Stomach smooth muscle (tissue), 2 donors: ENCODE measurements around the gene NR2F1.

ENCODE experiments used
- H3K27ac ChIP-seq: one replicate; pipeline ENCODE4 v1.7.0; 2013; ENCODE audit warnings: mild to moderate bottlenecking, low read length, inconsistent platforms
- H3K27me3 ChIP-seq, 2 donors: one replicate each; pipeline ENCODE4 v1.7.0; 2013; ENCODE audit warnings: low read length in 2 of 2; ENCODE audit not compliant: insufficient read depth in 2 of 2, control insufficient read depth in 1 of 2
- H3K36me3 ChIP-seq, 2 donors: one replicate each; pipeline ENCODE4 v1.7.0; 2013; ENCODE audit warnings: low read length in 2 of 2; ENCODE audit not compliant: control insufficient read depth in 2 of 2, insufficient read depth in 2 of 2
- H3K4me1 ChIP-seq: one replicate; pipeline ENCODE4 v1.7.0; 2013; ENCODE audit warnings: low read length; ENCODE audit not compliant: control insufficient read depth, insufficient read depth
- H3K4me3 ChIP-seq, 2 donors: one replicate each; pipeline ENCODE4 v1.7.0; 2013; ENCODE audit warnings: low read length in 2 of 2
- H3K9ac ChIP-seq, 2 donors: one replicate each; pipeline ENCODE4 v1.7.0; 2013; ENCODE audit warnings: low read length in 2 of 2, mild to moderate bottlenecking in 1 of 2
- H3K9me3 ChIP-seq, 2 donors: one replicate each; pipeline ENCODE4 v1.7.0; 2013; ENCODE audit warnings: low read length in 2 of 2; ENCODE audit not compliant: control insufficient read depth in 2 of 2
- donor health status: healthy.
- donor health status: Pancreatic carcinoma.

NR2F1 gene

GRCh38 chr5:93593476-93594131 is 10.6 kb downstream of the NR2F1 start:
- Histone ChIP-seq H3K9me3 (no peaks in the 10 kb centered on the region), H3K27ac (no peak overlapping the region), H3K4me3 (no peak overlapping the region), H3K36me3 (peaks cover 8 to 18% of the 10 kb centered on the region in 2 donors), H3K4me1 (peaks cover 13% of the 10 kb centered on the region), H3K9ac (no peak overlapping the region), H3K27me3 (peaks cover 0 to 4% of the 10 kb centered on the region in 2 donors)

GRCh38 chr5:93594591-93595419 is 11.8 kb downstream of the NR2F1 start:
- Histone ChIP-seq H3K36me3 (peaks cover 8 to 18% of the 10 kb centered on the region in 2 donors), H3K4me1 (peaks cover 9% of the 10 kb centered on the region), H3K9me3 (no peaks in the 10 kb centered on the region), H3K9ac (no peak overlapping the region), H3K27ac (peak overlapping the region; percentile 37), H3K27me3 (peaks cover 0 to 6% of the 10 kb centered on the region in 2 donors), H3K4me3 (no peak overlapping the region)

- H3K9ac ChIP-seq: no peak overlapping the region
- H3K9me3 ChIP-seq: no peaks in the 10 kb centered on the region
- H3K36me3 ChIP-seq: peaks cover 8 to 18% of the 10 kb centered on the region in 2 donors
- H3K4me3 ChIP-seq: no peak overlapping the region
- peaks cover 5% of the 10 kb centered on the region for H3K4me1 ChIP-seq
- H3K27ac ChIP-seq: peak overlapping the region; percentile 37
- H3K27me3 ChIP-seq: peaks cover 0 to 6% of the 10 kb centered on the region in 2 donors
Observed at GRCh38 chr5:93595420-93596147, 12.6 kb downstream of the NR2F1 start.

- H3K9me3 ChIP-seq: no peaks in the 10 kb centered on the region
- no peak overlapping the region for H3K4me3 ChIP-seq
- peaks cover 0 to 6% of the 10 kb centered on the region in 2 donors for H3K27me3 ChIP-seq
- H3K9ac ChIP-seq: no peak overlapping the region
- H3K4me1 ChIP-seq: peaks cover 2% of the 10 kb centered on the region
- H3K36me3 ChIP-seq: peaks cover 8 to 18% of the 10 kb centered on the region in 2 donors
- H3K27ac ChIP-seq: no peak overlapping the region
Observed at GRCh38 chr5:93596310-93596675, 13.3 kb downstream of the NR2F1 start.

- H3K27me3 ChIP-seq: peaks cover 0 to 10% of the 10 kb centered on the region in 2 donors
- no peaks in the 10 kb centered on the region for H3K9me3 ChIP-seq
- H3K9ac ChIP-seq: no peak overlapping the region
- peak overlapping the region; percentile 41 for H3K27ac ChIP-seq
- H3K4me3 ChIP-seq: no peak overlapping the region
- peaks cover 2% of the 10 kb centered on the region for H3K4me1 ChIP-seq
- peaks cover 8 to 18% of the 10 kb centered on the region in 2 donors for H3K36me3 ChIP-seq
Observed at GRCh38 chr5:93596676-93597490, 13.9 kb downstream of the NR2F1 start.

GRCh38 chr5:93598091-93599000 is 15.3 kb downstream of the NR2F1 start:
- Histone ChIP-seq H3K9ac (no peak overlapping the region), H3K4me1 (peaks cover 2% of the 10 kb centered on the region), H3K4me3 (no peak overlapping the region), H3K9me3 (no peaks in the 10 kb centered on the region), H3K36me3 (peaks cover 8 to 15% of the 10 kb centered on the region in 2 donors), H3K27ac (peak overlapping the region; percentile 41), H3K27me3 (peaks cover 0 to 15% of the 10 kb centered on the region in 2 donors)

- Histone ChIP-seq H3K4me1 (peaks cover 7% of the 10 kb centered on the region), H3K9me3 (no peaks in the 10 kb centered on the region), H3K9ac (no peak overlapping the region), H3K36me3 (peaks cover 2 to 9% of the 10 kb centered on the region in 2 donors), H3K4me3 (peak overlapping the region in 1 of 2 donors; percentile 40), H3K27me3 (peaks cover 3 to 20% of the 10 kb centered on the region in 2 donors), H3K27ac (peak overlapping the region; percentile 41)
Observed at GRCh38 chr5:93599001-93599379, 16.0 kb downstream of the NR2F1 start.

- H3K4me3 ChIP-seq: peak overlapping the region in 1 of 2 donors; percentile 40
- peak overlapping the region; percentile 41 for H3K27ac ChIP-seq
- H3K9me3 ChIP-seq: no peaks in the 10 kb centered on the region
- peaks cover 3 to 25% of the 10 kb centered on the region in 2 donors for H3K27me3 ChIP-seq
- H3K9ac ChIP-seq: no peak overlapping the region
- H3K4me1 ChIP-seq: peaks cover 10% of the 10 kb centered on the region
- peaks cover under 1 to 8% of the 10 kb centered on the region in 2 donors for H3K36me3 ChIP-seq
Observed at GRCh38 chr5:93599399-93600120, 16.5 kb downstream of the NR2F1 start.

- Histone ChIP-seq H3K4me3 (no peak overlapping the region), H3K9ac (no peak overlapping the region), H3K27ac (peak overlapping the region; percentile 56), H3K36me3 (peaks cover 0 to 4% of the 10 kb centered on the region in 2 donors), H3K9me3 (no peaks in the 10 kb centered on the region), H3K27me3 (peaks cover 5 to 34% of the 10 kb centered on the region in 2 donors), H3K4me1 (peaks cover 10% of the 10 kb centered on the region)
Observed at GRCh38 chr5:93600409-93601070, 17.5 kb downstream of the NR2F1 start.
